HUES64 (cell line): ENCODE data around the gene HTRA2.
A peak's percentile ranks its signal among the peaks of the same experiment; 100 is the strongest.

Experiments used
- H3K27ac ChIP-seq: 2 replicates; pipeline ENCODE4 v1.7.0; 2013; ENCODE audit warnings: low read depth, low read length, inconsistent platforms
- H3K27me3 ChIP-seq: 2 replicates; pipeline ENCODE4 v1.6.1; 2013; ENCODE audit warnings: mild to moderate bottlenecking, low read length; ENCODE audit not compliant: insufficient read depth
- H3K36me3 ChIP-seq: 2 replicates; pipeline ENCODE4 v1.6.1; 2013; ENCODE audit warnings: mild to moderate bottlenecking, low read length; ENCODE audit not compliant: insufficient read depth
- H3K4me1 ChIP-seq: 2 replicates; pipeline ENCODE4 v1.6.1; 2013; ENCODE audit warnings: mild to moderate bottlenecking, low read length, moderate library complexity; ENCODE audit not compliant: insufficient read depth
- H3K4me3 ChIP-seq: 2 replicates; pipeline ENCODE4 v1.5.1; 2013; ENCODE audit warnings: mild to moderate bottlenecking, low read length, moderate library complexity
- H3K9ac ChIP-seq: 2 replicates; pipeline ENCODE4 v1.6.1; 2013; ENCODE audit warnings: mild to moderate bottlenecking, low read depth, low read length
- H3K9me3 ChIP-seq: 2 replicates; pipeline ENCODE4 v1.6.1; 2013; ENCODE audit warnings: low read depth, low read length; ENCODE audit not compliant: insufficient read depth
- WGBS: fragments of 150-250, 120-280 bp; methylation state at CpG from one replicate; pipeline ENCODE4 v1.1.7; 2013; ENCODE audit warnings: missing lambda C conversion rate; 5-methylcytosine and 5-hydroxymethylcytosine counted together

HTRA2 gene

DNA sequence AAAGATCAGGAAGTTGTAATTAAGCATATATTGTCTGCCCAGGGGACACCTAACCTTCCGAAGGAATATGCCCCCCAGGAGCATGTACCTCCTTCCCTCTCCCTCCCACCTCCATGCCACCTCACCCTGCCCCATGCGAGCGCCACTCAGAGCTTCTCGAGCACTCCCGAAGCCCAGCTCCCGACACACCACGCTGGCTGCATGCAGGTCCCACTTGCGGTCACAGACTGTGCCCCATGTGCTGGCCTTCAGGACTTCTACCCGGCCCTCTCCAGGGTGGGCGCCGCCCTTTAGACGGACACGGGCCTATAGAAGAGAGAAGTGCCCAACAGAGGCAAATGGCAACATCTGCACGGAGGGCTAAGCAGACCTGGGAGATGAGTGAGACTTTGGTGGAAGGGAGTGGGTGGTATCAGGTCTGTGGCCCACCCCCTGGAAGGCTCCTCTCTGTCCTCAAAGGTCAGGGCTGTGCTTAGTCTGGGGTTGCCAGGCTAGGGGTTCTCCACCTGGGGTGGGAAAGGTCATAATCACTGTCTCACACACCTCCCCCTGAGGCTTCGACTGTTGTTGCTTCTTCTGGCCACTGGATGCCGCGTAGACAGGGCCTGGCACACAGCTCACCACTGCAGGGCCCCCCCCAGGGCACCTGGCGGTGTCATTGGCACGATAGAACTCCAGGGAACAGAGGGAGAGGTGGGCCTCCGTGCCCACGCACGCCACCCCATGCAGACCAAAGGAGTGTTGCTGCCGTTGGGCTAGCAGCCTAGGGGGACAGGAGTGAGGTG, 6.6 kb downstream of the HTRA2 start:
- no peak overlapping the region for H3K4me3 ChIP-seq
- H3K9me3 ChIP-seq, result no peaks in the 10 kb centered on the region
- no peaks in the 10 kb centered on the region for H3K27me3 ChIP-seq
- no peak overlapping the region for H3K27ac ChIP-seq
- 93% methylated on average over 23 of the region's 23 CpGs for WGBS
- no peak overlapping the region for H3K9ac ChIP-seq
- H3K36me3 ChIP-seq, result peaks cover 27% of the 10 kb centered on the region
- H3K4me1 ChIP-seq, result 0 out of 2 replicates have a peak, but pooled peaks cover 4% of the 10 kb centered on the region

DNA sequence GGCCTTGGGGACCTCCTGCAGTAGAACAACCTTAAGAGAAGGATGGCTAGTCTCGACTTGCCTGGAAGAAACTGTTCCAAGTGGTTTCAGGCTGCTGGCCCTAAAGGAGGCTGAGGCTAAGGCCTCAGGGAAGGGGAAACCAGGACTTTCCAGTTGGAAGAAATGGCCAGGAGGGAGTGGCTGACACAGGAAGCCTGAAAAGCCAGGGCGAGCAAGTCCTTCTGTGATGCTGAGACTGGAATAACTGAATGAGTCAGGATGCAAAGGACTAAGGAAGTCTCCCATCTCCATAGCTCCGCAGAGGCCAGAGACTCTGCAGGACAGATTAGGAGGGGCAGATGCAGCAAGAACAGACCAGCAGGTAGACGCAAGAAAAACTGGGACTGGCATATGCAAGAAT, 7.4 kb downstream of the HTRA2 start:
- Histone ChIP-seq H3K4me1 (0 out of 2 replicates have a peak, but pooled peaks cover 4% of the 10 kb centered on the region), H3K27ac (no peak overlapping the region), H3K27me3 (no peaks in the 10 kb centered on the region), H3K9ac (no peak overlapping the region), H3K36me3 (peaks cover 20% of the 10 kb centered on the region), H3K4me3 (no peak overlapping the region), H3K9me3 (no peaks in the 10 kb centered on the region)
- WGBS, result 74% methylated on average over 4 of the region's 4 CpGs

DNA sequence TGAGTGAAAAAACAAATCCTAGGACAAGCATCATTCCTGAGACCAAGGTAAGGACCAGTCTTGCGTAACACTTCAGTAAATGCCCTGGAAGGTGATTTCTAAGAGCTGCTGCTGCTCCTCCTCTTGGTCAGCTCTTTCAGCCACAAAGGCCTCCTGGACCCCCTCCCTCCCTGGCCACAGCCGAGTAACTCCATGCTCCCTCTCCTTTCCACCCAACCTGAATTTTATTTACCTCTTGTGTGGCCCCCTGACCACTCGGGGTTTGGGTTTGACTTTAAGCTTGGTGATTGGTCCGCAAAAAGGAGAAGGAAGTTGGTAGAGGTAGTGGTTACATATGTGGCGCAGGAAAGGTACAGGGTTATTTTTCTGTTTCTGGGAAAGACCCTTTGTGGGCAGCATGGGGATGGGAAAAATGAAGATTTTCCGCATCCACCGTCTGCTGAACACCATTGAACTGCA, 9.2 kb downstream of the HTRA2 start:
- Histone ChIP-seq H3K27me3 (no peaks in the 10 kb centered on the region), H3K4me3 (no peak overlapping the region), H3K9me3 (no peaks in the 10 kb centered on the region), H3K27ac (no peak overlapping the region), H3K36me3 (peaks cover 2% of the 10 kb centered on the region), H3K4me1 (0 out of 2 replicates have a peak, but pooled peaks cover 4% of the 10 kb centered on the region), H3K9ac (no peak overlapping the region)
- 90% methylated on average over 7 of the region's 7 CpGs for WGBS

DNA sequence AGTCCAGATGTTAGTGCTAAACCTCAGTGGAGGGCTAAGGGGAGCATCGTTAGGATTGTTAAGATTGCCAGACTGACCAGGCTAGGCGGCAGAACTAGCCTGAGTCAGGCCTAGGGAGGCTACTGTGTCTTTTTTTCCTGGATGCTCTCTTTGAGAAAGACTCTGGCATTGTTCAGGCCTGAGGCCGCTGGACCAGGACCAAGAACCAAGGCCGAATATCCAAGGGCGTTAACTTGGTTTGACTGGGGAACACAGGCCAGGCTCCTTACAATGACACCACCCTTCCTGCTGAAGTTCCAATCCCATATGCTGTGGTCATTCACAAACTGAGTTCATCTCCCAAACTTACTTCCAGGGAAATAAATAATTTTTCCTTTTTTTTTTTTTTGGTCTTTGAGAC, 10.6 kb downstream of the HTRA2 start:
- Histone ChIP-seq H3K4me1 (0 out of 2 replicates have a peak, but pooled peaks cover 4% of the 10 kb centered on the region), H3K27ac (no peak overlapping the region), H3K36me3 (peaks cover 2% of the 10 kb centered on the region; the same call in 1 of the 2 replicates), H3K9ac (no peak overlapping the region), H3K4me3 (no peak overlapping the region), H3K27me3 (no peaks in the 10 kb centered on the region), H3K9me3 (no peaks in the 10 kb centered on the region)
- 95% methylated on average over 5 of the region's 5 CpGs for WGBS

DNA sequence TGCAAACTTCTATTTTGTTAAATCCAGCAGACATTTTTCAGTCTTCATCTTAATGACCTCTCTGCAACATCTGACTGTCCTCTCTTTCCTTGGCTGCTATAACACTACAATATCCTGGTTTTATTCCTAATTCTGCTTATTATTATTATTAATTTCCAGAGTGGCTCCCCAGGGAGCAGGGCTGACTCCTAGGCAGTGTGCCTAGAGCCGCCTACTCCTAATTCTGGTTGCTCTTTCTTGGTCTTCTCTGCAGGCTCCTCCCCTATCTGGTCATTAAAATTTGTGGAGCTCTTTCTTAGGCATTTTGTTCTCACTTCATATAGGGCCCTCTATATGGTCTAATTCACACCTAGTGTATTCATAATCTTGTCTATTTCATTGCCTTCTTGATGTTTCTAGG, 13.2 kb downstream of the HTRA2 start:
- no peak overlapping the region for H3K4me3 ChIP-seq

DNA sequence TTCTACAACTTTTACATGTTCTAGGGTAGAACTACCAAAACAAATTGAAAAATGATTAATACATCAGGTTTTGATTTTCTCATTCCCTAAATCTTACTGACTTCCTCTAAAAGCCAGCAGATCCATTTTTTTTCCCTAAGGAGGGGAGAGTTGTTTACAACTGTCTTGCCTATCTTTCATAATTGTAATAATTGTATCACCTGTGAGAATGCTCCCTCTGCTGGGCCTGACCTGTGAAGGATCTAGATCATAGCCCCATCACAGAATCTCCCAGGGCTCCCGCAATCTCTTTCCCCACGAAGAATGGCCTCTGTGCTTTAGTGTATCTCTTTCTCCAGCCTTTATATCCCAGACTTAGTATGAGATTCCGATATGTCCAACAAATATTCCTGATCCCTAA, 14.9 kb downstream of the HTRA2 start:
- H3K36me3 ChIP-seq, result peaks cover 2% of the 10 kb centered on the region; the same call in 1 of the 2 replicates
- no peak overlapping the region for H3K27ac ChIP-seq
- no peak overlapping the region for H3K4me3 ChIP-seq
- peaks cover 23% of the 10 kb centered on the region for H3K27me3 ChIP-seq
- 86% methylated on average over 3 of the region's 3 CpGs for WGBS
- H3K9ac ChIP-seq, result no peak overlapping the region
- 0 out of 2 replicates have a peak, but pooled peaks cover under 1% of the 10 kb centered on the region for H3K4me1 ChIP-seq
- H3K9me3 ChIP-seq, result no peaks in the 10 kb centered on the region

More for the DNA sequence above, 13.2 kb downstream of the HTRA2 start:
- Histone ChIP-seq H3K36me3 (peaks cover 2% of the 10 kb centered on the region; the same call in 1 of the 2 replicates), H3K27me3 (peaks cover 10% of the 10 kb centered on the region), H3K4me1 (0 out of 2 replicates have a peak, but pooled peaks cover 4% of the 10 kb centered on the region), H3K9me3 (no peaks in the 10 kb centered on the region), H3K9ac (no peak overlapping the region), H3K27ac (no peak overlapping the region)
- WGBS, result 89% methylated on average over 1 of the region's 1 CpG

DNA sequence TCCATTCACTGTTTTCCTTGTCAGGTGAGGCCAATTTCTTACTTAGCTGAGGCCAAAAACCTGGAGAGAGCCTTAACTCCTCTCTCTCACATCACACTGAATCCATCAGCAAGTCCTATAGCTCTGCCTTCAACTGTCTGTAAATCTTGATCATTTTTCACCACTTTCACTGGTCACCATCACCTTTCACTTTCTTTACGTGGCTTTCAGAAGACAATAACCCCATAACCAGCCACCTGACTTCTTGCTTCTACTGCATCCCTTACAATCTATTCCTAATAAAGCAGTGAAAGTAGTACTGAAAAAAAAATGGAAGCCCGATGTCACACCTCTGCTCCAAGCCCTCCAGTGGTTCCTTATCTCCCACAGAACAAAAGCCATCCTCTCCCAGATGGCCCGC, 16.3 kb downstream of the HTRA2 start:
- H3K9me3 ChIP-seq, result no peaks in the 10 kb centered on the region
- H3K36me3 ChIP-seq, result no peaks in the 10 kb centered on the region
- H3K27ac ChIP-seq, result no peak overlapping the region
- no peak overlapping the region for H3K4me3 ChIP-seq
- 87% methylated on average over 3 of the region's 3 CpGs for WGBS
- H3K4me1 ChIP-seq, result 0 out of 2 replicates have a peak, but pooled peaks cover 5% of the 10 kb centered on the region
- no peak overlapping the region for H3K9ac ChIP-seq
- peaks cover 35% of the 10 kb centered on the region for H3K27me3 ChIP-seq

DNA sequence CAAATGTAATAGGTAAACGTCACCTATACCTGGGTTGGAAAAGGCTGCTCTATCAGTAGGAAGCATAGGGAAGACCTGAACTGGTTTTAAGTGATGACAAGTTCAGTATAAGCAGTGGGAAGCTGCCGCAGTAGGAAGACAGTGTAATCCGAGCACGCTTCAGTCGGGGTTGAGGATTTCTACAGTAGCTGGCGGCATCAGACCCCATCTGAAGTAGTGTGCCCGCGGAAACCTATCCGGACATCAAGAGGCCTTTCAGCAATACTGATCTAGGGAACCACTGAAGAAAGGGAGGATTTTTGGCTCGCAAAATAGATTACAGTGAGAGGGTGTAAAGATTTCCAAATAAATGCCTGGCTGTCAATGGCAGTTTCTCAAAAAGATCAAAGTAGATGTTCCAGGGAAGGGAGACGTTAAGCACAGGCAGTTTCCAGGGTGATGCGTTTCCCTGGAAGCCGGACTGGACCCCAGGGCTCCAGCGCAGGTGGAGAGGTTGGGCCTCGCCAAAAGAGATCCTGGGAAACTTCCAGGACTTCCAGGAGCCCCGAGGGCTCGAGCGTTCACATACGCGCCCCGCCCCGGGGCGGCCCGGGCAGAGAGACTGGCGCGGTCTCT, 18.7 kb downstream of the HTRA2 start:
- Histone ChIP-seq H3K9ac (peak overlapping the region; percentile 81), H3K36me3 (no peaks in the 10 kb centered on the region), H3K27me3 (peaks cover 49% of the 10 kb centered on the region), H3K4me3 (peak overlapping the region; percentile 73), H3K27ac (no peak overlapping the region), H3K9me3 (no peaks in the 10 kb centered on the region), H3K4me1 (peaks cover 14% of the 10 kb centered on the region; the same call in 1 of the 2 replicates)
- WGBS, result 6% methylated on average over 26 of the region's 26 CpGs

DNA sequence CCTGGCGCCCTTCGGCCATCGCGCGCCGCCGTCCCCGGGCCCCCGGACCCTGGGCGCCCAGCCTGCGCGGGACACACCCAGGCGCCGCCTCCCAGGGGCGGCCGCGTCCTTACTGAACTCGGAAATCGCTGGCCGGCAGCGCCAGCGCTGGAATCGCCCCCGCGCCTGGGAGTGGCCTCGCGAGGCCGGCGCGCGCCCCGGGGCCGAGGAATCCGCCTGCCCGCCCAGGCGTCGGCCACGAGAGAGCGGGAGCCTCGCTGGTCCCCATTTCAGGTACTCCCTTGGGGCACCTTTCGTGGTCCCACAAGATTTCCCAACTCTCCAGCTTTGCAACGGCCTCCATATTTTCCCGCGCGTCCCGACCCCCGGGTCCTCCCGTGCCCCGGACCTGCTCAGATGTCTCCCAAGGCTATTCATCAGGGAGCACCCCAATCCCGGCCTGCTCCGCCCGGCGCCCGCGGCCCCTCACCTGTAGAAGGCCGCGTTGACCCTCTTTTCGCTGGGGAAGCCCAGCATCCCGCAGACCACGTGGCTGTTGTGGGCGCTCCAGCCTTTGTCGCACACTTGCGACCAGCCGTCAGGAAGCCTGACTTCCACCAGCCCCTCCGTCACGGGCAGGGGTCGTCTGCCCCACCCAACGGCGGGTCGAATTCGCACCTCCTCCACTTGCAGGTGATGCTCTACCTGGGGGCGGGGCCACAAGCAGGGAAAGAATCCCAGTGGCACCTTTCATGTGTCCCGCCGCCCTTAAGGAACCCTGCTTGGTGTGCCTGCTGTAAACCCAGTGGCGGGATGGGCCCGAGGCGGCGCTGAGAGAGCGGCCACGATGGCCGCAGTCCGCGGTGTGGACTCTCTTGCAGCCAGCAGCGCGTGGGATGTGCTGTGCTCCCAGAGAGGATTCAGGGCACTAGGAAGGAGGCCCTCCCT, 19.4 kb downstream of the HTRA2 start:
- no peaks in the 10 kb centered on the region for H3K36me3 ChIP-seq
- H3K27me3 ChIP-seq, result peaks cover 51% of the 10 kb centered on the region
- peak overlapping the region; percentile 81 for H3K9ac ChIP-seq
- H3K27ac ChIP-seq, result peak overlapping the region; percentile 3; the same call in 1 of the 2 replicates
- no peaks in the 10 kb centered on the region for H3K9me3 ChIP-seq
- H3K4me3 ChIP-seq, result peak overlapping the region; percentile 73
- H3K4me1 ChIP-seq, result peaks cover 14% of the 10 kb centered on the region; the same call in 1 of the 2 replicates
- 2% methylated on average over 85 of the region's 85 CpGs for WGBS

DNA sequence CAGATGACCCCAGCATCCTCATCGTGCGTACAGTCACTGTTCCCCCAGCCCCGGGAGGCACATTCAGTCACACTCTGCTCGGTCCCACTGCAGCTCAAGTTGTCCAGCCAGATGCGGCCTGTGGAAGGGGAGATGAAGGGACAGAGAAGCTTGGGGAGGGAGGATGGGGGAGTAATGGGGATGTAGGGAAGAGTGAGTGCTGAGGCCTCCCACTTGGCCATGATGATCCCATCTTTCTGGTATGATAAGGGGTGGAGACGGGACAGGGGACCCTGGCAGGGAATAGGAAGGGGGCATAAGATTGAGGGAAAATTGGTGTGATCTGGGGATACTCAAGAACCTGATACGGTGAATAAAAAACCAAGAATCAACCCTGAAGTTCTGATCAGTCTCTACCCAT, 20.5 kb downstream of the HTRA2 start:
- H3K27ac ChIP-seq, result no peak overlapping the region
- peaks cover 14% of the 10 kb centered on the region; the same call in 1 of the 2 replicates for H3K4me1 ChIP-seq
- no peaks in the 10 kb centered on the region for H3K36me3 ChIP-seq
- H3K4me3 ChIP-seq, result peak overlapping the region; percentile 73
- H3K9ac ChIP-seq, result no peak overlapping the region
- H3K27me3 ChIP-seq, result peaks cover 57% of the 10 kb centered on the region
- WGBS, result 84% methylated on average over 7 of the region's 7 CpGs
- no peaks in the 10 kb centered on the region for H3K9me3 ChIP-seq
